ENCODE data around the gene HRAS.
A peak's percentile ranks its signal among the peaks of the same experiment; 100 is the strongest.
"Not testable (repeated sequence)": the region's sequence is repeated elsewhere in the genome, so short reads cannot be mapped to it uniquely, and the experiment has no call there.

Gene HRAS

GRCh38 chr11:532527-532985 is 2.8 kb downstream of the HRAS start:
- DNase-seq = no peak

GRCh38 chr11:531919-532526 is 3.4 kb downstream of the HRAS start:
- DNase-seq = no peak

GRCh38 chr11:530960-531831 is 4.2 kb downstream of the HRAS start:
- DNase-seq = no peak

- DNase-seq = no peak
Measured at GRCh38 chr11:529728-530411, 5.5 kb downstream of the HRAS start.

- no peak for DNase-seq
Measured at GRCh38 chr11:528815-529727, 6.3 kb downstream of the HRAS start.

- DNase-seq = no peak
Measured at GRCh38 chr11:528166-528814, 7.1 kb downstream of the HRAS start.

- DNase-seq = no peak
Measured at GRCh38 chr11:526192-526591, 9.2 kb downstream of the HRAS start.

DNA sequence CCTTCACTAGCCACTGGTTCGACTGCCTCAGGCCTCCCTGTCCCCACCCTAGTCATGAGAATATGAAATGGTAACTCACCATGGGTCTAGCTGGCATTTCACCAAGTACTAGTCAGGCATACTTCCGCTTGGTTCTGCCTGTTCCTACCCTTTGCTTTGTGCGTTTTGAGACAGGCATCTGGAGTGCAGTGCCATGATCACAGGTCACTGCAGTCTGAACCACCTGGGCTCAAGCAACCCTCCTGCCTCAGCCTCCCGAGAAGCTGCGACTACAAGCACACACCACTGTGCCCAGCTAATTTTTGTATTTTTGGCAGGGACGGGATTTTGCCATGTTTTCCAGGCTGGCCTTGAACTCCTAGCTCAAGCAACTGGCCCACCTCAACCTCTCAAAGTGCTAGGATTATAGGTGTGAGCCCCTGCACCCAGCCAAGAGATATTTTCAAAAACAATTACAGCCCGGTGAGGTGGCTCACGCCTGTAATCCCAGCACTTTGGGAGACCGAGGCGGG is 14.1 kb downstream of the HRAS start:
- no peak for DNase-seq

DNA sequence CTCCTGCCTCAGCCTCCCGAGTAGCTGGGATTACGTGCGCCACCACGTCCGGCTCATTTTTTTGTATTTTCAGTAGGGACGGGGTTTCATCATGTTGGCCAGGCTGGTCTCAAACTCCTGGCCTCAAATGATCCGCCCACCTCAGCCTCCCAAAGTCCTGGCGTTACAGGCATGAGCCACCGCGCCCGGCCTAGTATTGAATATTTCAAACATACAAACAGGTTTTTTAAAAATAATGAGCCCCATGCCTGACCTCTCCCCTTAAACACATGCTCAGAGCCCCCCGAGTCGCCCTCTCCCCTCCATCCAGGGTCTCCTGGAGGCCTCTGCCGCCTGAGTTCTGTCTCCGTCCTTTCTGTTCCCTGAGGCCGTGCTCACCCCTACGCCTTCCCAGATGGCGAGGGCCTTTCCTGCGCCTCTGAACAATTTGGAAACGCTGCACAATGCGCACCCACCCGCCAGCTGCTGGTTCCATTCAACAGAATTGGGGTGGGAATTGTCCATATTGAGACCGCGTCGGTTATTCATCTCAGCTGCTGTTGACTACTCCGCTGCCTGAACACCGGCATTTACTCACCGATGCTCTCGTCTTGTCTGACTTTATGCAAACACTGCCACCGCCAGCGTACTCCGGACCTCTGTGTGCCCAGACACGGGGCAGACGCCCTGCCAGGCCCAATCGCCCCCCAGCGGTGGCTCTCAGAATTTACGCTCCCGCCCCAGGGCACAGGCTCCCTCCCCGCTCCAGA is 14.8 kb downstream of the HRAS start:
- no peak for DNase-seq

DNA sequence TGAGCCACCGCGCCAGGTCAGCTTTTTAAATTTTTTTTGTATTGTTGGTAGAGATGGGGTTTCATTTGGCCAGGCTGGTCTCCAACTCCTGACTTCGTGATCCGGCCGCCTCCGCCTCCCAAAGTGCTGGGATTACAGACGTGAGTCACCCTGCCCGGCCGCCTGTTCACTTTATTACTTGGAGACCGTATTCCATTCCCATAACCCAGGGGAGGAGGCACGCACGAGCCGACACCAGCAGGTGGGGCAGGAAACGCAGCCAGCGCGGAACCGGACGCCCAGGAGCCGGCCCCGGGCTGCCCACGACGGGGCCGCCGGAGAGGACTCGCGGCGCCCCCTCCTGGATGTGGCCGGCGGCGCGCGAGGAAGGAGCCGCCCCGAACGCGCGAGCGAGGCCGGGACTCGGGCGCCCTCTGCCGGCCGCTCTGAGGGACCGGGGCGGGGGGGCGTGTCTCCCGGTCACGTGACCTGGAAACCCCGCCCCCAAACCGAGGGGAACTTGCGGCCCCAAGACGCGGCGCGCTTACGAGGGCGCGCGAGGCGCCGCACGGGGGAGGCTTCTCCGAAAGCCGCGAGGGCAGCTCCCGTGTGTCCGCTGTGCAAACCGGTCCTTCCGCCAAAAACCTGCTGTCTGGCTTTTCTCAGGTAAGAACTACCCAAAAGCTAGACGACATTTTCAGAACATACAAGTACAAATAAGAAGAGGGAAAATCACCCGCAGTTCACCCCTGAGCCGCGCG is 16.7 kb downstream of the HRAS start:
- peak; percentile 85 for DNase-seq

DNA sequence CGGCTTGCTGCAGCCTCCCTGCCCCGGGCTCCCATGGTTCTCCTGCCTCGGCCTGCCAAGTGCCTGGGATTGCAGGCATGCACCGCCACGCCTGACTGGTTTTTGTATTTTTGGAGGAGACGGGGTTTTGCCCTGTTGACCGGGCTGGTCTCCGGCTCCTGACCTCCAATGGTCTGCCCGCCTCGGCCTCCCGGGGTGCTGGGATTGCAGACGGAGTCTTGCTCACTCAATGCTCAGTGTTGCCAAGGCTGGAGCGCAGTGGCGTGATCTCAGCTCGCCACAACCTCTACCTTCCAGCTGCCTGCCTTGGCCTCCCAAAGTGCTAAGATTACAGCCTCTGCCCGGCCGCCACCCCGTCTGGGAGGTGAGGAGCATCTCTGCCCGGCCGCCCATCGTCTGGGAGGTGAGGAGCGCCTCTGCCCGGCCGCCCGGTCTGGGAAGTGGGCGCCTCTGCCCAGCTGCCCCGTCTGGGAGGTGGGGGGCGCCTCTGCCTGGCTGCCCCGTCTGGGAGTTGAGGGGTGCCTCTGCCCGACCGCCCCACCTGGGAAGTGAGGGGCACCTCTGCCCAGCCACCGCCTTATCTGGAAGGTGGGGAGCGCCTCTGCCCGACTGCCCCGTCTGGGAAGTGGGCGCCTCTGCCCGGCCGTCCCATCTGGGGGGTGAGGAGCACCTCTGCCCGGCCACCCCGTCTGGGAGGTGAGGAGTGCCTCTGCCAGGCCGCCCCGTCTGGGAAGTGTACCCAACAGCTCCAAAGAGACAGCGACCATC is 18.3 kb downstream of the HRAS start:
- not testable (repeated sequence) for DNase-seq

GRCh38 chr11:516400-516799 is 19.0 kb downstream of the HRAS start:
- DNase-seq = no peak

GRCh38 chr11:515131-515530 is 20.2 kb downstream of the HRAS start:
- DNase-seq = no peak

DNA sequence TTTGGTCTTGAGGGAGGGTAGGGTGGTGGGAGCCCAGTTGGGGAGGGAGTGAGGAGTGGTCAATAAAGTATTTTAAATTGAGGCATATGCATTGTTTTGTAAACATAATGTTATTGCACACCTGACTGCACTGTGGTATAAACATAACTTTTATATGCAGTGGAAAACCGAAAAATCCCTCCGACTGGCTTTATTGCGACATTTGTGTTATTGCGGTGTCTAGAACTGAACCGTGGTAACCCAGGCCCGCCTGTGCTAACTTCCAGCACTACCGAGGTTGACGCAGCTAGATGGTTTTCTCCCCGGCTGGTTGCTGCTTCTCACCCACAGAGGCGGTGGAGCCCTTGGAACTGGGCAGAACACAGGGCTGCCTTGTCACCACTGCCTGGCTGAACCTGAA is 20.8 kb downstream of the HRAS start:
- DNase-seq = no peak

- no peak for DNase-seq
Measured at GRCh38 chr11:512761-513595, 22.4 kb downstream of the HRAS start.

DNA sequence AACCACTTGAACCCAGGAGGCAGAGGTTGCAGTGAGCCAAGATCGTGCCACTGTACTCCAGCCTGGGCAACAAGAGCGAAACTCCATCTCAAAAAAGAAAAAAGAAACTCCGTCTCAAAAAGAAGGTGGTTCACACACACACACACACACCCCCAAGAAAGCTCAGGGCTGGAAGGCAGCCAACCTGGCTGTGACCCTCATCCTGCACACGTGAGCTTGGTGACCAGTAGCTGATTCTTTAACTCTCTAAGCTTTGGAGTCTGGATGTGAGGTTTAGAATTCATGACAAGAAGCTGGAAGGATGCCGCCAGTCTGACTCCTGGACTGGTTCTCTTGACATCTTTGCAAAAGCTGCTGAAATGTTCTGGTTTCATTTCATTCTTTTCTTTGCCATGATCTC is 26.4 kb downstream of the HRAS start:
- DNase-seq = no peak

- no peak for DNase-seq
Measured at GRCh38 chr11:507727-508515, 27.5 kb downstream of the HRAS start.
